ENCODE data around the gene SCAMP3. TPM values are rescaled to one million over a fixed set of nuclear protein-coding genes. Genes with fewer than 3 reads are reported as not detected.

Gene SCAMP3
- total RNA-seq, 1 experiment from 2014 or later, result 64.2 TPM

DNA sequence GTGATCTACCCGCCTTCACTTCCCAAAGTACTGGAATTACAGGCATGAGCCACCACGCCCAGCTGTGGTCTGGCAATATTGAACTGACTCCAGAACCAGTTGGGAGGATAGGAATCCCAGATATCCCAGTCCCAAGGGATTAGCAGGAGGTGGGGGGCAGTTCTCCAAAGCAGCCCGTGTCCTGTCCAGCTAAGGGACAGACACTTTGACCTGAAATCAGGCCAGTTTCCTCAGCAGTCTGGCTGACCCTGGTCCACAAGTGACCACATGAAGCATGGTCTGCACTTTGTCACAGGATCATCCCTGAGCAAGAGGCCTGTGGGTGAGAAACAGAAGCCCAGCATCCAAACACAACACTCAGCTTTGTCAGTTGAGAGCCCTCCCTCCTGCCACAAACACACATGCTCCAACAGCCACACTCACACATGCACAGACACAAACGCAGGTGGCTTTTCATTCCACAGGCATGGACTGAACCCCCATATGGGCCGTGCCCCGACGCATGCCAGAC is 43.8 kb upstream of the SCAMP3 start (continued):
- TF ChIP-seq, protein P1, sequence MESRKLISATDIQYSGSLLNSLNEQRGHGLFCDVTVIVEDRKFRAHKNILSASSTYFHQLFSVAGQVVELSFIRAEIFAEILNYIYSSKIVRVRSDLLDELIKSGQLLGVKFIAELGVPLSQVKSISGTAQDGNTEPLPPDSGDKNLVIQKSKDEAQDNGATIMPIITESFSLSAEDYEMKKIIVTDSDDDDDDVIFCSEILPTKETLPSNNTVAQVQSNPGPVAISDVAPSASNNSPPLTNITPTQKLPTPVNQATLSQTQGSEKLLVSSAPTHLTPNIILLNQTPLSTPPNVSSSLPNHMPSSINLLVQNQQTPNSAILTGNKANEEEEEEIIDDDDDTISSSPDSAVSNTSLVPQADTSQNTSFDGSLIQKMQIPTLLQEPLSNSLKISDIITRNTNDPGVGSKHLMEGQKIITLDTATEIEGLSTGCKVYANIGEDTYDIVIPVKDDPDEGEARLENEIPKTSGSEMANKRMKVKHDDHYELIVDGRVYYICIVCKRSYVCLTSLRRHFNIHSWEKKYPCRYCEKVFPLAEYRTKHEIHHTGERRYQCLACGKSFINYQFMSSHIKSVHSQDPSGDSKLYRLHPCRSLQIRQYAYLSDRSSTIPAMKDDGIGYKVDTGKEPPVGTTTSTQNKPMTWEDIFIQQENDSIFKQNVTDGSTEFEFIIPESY (IDR thresholded peaks at IDR 0.05; ENCODE audit: extremely low read depth, insufficient replicate concordance, low read length), result no peak
- no peak for TF ChIP-seq JUND (IDR thresholded peaks at IDR 0.05)

- no peak overlapping the region for H3K4me3 ChIP-seq (replicated peaks in 1 of 2; ENCODE audit: low read depth in 1 of 2, low read length in 2 of 2)
- no peak overlapping the region for H3K4me2 ChIP-seq (ENCODE audit: low read length)
- CTCF ChIA-PET, result no interaction called here
- RAD21 ChIA-PET (ENCODE audit: low non-redundant PET in 1 of 2, low total read pairs in 2 of 2, uncharacterized antibody in 2 of 2, unreplicated experiment in 2 of 2), result no interaction called here
- no peak overlapping the region for H3K9ac ChIP-seq (ENCODE audit: low read length)
- no peak overlapping the region for H2AFZ ChIP-seq (ENCODE audit: low read depth, low read length, poor library complexity, severe bottlenecking)
- POLR2A ChIA-PET, result no interaction called here
- no peaks in the 10 kb centered on the region for H4K20me1 ChIP-seq (ENCODE audit: insufficient read depth)
- H3K79me2 ChIP-seq (ENCODE audit: insufficient read depth, low read length), result peaks cover 10% of the 10 kb centered on the region
- no peak overlapping the region for H3K27ac ChIP-seq (ENCODE audit: low read depth, low read length)
- H3K4me1 ChIP-seq (ENCODE audit: control insufficient read depth in 1 of 2, insufficient read depth in 2 of 2, low read length in 2 of 2), result peaks cover 5 to 20% of the 10 kb centered on the region in 2 experiments; a peak in 3 of 4 replicates
- no peaks in the 10 kb centered on the region for H3K27me3 ChIP-seq (ENCODE audit: insufficient read depth, low read length)
- DNase-seq (ENCODE audit: low read depth, low spot score) (no peak), ATAC-seq (no peak)
- TF ChIP-seq EGR1 (IDR thresholded peaks at IDR 0.05; ENCODE audit: low read depth) (no peak), ZNF274 (IDR thresholded peaks at IDR 0.05; ENCODE audit: low read depth, low read length) (no peak), EZH2phosphoT487 (IDR thresholded peaks at IDR 0.05; ENCODE audit: borderline replicate concordance) (no peak), CBX3 (IDR thresholded peaks at IDR 0.05; ENCODE audit: low read depth) (no peak), EZH2 (IDR thresholded peaks at IDR 0.05) (no peak), ZFX (IDR thresholded peaks at IDR 0.05) (no peak), SP1 (IDR thresholded peaks at IDR 0.05; ENCODE audit: low read depth) (no peak), TCF7L2 (IDR thresholded peaks at IDR 0.05; ENCODE audit: borderline replicate concordance, extremely low read depth, insufficient read depth, insufficient read length) (no peak), FOSL1 (IDR thresholded peaks at IDR 0.05; ENCODE audit: low read depth) (no peak), SIN3A (IDR thresholded peaks at IDR 0.05; ENCODE audit: low read depth) (no peak)
- TF ChIP-seq, protein P2, sequence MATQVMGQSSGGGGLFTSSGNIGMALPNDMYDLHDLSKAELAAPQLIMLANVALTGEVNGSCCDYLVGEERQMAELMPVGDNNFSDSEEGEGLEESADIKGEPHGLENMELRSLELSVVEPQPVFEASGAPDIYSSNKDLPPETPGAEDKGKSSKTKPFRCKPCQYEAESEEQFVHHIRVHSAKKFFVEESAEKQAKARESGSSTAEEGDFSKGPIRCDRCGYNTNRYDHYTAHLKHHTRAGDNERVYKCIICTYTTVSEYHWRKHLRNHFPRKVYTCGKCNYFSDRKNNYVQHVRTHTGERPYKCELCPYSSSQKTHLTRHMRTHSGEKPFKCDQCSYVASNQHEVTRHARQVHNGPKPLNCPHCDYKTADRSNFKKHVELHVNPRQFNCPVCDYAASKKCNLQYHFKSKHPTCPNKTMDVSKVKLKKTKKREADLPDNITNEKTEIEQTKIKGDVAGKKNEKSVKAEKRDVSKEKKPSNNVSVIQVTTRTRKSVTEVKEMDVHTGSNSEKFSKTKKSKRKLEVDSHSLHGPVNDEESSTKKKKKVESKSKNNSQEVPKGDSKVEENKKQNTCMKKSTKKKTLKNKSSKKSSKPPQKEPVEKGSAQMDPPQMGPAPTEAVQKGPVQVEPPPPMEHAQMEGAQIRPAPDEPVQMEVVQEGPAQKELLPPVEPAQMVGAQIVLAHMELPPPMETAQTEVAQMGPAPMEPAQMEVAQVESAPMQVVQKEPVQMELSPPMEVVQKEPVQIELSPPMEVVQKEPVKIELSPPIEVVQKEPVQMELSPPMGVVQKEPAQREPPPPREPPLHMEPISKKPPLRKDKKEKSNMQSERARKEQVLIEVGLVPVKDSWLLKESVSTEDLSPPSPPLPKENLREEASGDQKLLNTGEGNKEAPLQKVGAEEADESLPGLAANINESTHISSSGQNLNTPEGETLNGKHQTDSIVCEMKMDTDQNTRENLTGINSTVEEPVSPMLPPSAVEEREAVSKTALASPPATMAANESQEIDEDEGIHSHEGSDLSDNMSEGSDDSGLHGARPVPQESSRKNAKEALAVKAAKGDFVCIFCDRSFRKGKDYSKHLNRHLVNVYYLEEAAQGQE (IDR thresholded peaks at IDR 0.05; ENCODE audit: low read depth), result no peak
- TF ChIP-seq, protein P3, sequence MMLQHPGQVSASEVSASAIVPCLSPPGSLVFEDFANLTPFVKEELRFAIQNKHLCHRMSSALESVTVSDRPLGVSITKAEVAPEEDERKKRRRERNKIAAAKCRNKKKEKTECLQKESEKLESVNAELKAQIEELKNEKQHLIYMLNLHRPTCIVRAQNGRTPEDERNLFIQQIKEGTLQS (IDR thresholded peaks at IDR 0.05), result no peak
- no peaks in the 10 kb centered on the region for H3K9me3 ChIP-seq (ENCODE audit: control insufficient read depth in 1 of 2, insufficient read depth in 1 of 2, low read depth in 1 of 2, low read length in 2 of 2)
- H3K9me2 ChIP-seq (ENCODE audit: insufficient read depth), result no peaks in the 10 kb centered on the region
- no TSS peak for BruUV-seq (replicated peaks)
- intact Hi-C loops (cut with micrococcal nuclease), result loop anchor here (5.0 kb wide), 1 partner anchor 52 kb away; no protein-coding TSS in a partner anchor
- H3K36me3 ChIP-seq (ENCODE audit: control insufficient read depth in 1 of 2, insufficient read depth in 2 of 2, low read length in 2 of 2), result no peaks in the 10 kb centered on the region
Measured at GRCh38 chr1:155304558-155305063, 42.5 kb upstream of the SCAMP3 start.
